GM21447 (cell line): ENCODE measurements around the gene BOD1L2.

Experiments
- ATAC-seq: cut with Tn5 transposase; IDR thresholded peaks from one replicate; pipeline ENCODE4 v1.9.1; 2021; ENCODE audit not compliant: unreplicated experiment

The BOD1L2 gene

GRCh38 chr18:57146956-57147636 is at the start of gene BOD1L2:
BOD1L2 (plus strand) TSS chr18:57147087; CDS start chr18:57147313, 226 bp downstream.
- no peak for ATAC-seq

- ATAC-seq: no peak
These were observed 39.6 kb upstream of the BOD1L2 start for GRCh38 chr18:57107140-57107832.

- no peak for ATAC-seq
These were observed 36.6 kb upstream of the BOD1L2 start for GRCh38 chr18:57110290-57110689.

- no peak for ATAC-seq
These were observed 33.0 kb upstream of the BOD1L2 start for GRCh38 chr18:57113799-57114420.

- ATAC-seq: no peak
These were observed 30.2 kb upstream of the BOD1L2 start for GRCh38 chr18:57116598-57117132.

- ATAC-seq: no peak
These were observed 25.3 kb upstream of the BOD1L2 start for GRCh38 chr18:57121542-57122112.

- no peak for ATAC-seq
These were observed 23.9 kb upstream of the BOD1L2 start for GRCh38 chr18:57122936-57123510.

- ATAC-seq: no peak
These were observed 21.3 kb upstream of the BOD1L2 start for GRCh38 chr18:57125627-57126026.

GRCh38 chr18:57128220-57128932 is 18.5 kb upstream of the BOD1L2 start:
- ATAC-seq: no peak

GRCh38 chr18:57131101-57131500 is 15.8 kb upstream of the BOD1L2 start:
- ATAC-seq: no peak

- ATAC-seq: no peak
These were observed 15.1 kb upstream of the BOD1L2 start for GRCh38 chr18:57131782-57132181.

- ATAC-seq: no peak
These were observed 12.2 kb upstream of the BOD1L2 start for GRCh38 chr18:57134618-57135135.

GRCh38 chr18:57135699-57136098 is 11.2 kb upstream of the BOD1L2 start:
- no peak for ATAC-seq

GRCh38 chr18:57137847-57138246 is 9.0 kb upstream of the BOD1L2 start:
- no peak for ATAC-seq

GRCh38 chr18:57141208-57142129 is 5.4 kb upstream of the BOD1L2 start:
- no peak for ATAC-seq

- no peak for ATAC-seq
These were observed 4.6 kb upstream of the BOD1L2 start for GRCh38 chr18:57142324-57142723.

GRCh38 chr18:57143265-57143664 is 3.6 kb upstream of the BOD1L2 start:
- no peak for ATAC-seq

- ATAC-seq: no peak
These were observed 1.4 kb downstream of the BOD1L2 start for GRCh38 chr18:57148263-57148662.

GRCh38 chr18:57149051-57149450 is 2.2 kb downstream of the BOD1L2 start:
- no peak for ATAC-seq
